Cerebellar nuclear complex (tissue), 1 donor: ENCODE results near the gene MFN1.

ENCODE experiments used
- DNase-seq, 2 experiments: peaks; one replicate each; lab custom pipeline; 2025; lab: John Stamatoyannopoulos, UW

MFN1 gene

DNA sequence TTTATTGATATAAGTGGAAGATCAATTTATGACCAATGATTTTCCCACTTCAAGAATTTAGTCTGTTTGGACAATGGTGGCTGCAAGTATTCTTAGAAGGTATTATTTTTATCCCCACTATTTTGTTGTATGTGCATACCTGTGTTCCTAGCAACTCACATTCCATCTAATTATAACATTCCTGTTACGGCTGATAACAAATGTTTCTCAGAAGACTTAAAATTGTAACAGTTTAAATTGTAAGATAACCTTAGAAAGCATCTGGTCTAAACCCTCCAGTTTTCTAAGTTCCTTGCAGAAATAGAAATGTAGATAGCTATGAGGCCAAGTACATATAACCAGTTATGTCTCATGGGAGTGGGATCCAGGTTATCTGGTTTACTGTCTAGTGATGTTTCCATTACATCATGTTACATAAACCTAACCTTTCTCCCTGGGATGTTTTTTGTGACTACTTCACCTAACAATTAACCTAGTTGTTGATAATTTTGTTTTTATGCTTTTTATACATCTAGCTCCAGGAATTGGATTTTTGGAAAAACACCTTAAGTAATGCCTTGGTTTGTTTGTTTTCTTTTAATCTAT, 11.1 kb upstream of the MFN1 start:
- no peak for DNase-seq

DNA sequence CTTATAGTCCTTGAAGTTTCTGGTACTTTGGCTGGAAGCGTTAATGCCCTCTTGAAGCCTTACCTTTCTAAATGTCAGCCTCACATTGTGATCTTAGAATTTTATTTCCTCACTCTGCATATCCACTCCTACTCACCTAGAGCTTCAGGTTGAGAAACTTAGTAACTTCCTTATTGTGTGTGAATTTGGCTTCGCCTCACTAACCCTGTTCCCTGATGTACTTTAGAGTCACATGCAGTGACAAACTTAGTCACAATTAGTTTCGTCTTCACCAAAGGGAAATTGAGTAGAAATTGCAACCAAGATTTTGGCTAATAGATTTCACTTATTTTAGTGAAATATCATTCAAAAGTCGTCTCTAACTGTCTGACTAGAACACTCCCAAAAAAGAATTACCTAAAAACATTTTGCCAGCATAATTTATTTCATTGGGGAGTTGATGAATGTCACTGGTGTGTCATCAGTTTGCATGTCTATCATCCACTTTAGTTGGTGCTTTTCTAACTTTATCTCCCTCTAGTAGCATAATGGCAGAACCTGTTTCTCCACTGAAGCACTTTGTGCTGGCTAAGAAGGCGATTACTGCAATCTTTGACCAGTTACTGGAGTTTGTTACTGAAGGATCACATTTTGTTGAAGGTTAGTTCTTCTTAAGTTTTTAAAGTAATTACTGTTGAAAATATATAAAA, 960 bp downstream of the MFN1 start:
- DNase-seq: no peak

DNA sequence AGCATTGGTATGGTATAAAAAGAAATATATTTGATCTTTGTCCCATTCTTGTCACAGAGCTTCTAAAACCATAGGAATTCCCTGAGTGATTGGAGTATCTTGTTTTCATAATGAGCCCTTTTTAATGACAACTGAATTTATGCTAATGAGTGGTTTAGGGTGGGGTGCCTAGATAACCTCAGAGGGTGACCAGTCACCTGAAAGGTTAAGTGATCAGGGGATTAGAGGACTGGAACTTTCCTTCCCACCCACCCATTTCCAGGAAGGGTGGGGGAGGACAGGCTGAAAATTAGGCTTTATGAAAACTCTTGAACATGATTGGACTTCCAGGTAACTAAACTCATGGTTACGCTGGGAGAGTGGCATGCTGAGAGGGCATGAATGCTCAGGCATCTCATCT, 8.5 kb downstream of the MFN1 start:
- no peak for DNase-seq

DNA sequence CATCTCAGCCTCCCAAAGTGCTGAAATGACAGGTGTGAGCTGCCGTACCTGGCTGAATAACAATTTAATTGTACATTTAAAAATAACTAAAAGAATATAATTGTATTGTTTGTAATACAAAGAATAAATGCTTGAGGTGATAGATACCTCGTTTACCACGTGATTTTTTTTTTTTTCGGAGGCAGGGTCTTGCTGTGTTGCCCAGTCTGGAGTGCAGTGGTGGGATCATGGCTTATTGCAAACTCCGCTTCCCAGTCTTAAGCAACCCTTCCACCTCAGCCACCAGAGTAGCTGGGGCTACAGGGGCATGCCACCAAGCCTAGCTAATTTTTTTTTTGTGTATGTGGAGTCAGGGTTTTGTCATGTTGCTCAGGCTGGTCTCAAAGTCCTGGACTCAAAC, 15.8 kb downstream of the MFN1 start:
- DNase-seq: no peak

DNA sequence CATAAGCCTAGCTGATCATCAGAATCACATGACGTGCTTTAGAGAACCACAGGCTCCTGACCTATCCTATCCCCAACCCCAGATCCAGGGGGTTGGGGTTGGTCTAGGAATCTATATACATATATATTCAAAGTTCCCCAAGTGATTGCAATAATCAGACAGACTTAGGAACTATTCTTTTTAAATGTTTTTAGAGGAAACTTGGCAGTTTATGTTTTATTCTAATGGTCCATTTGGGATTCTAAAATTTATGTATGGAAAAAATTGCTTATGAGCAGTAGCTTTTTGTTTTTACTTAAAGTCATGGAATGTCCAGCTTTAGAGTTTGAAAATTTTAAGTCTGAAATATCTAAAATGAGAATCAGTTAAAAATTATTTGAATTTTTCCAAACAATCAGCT, 22.1 kb downstream of the MFN1 start:
- no peak for DNase-seq

DNA sequence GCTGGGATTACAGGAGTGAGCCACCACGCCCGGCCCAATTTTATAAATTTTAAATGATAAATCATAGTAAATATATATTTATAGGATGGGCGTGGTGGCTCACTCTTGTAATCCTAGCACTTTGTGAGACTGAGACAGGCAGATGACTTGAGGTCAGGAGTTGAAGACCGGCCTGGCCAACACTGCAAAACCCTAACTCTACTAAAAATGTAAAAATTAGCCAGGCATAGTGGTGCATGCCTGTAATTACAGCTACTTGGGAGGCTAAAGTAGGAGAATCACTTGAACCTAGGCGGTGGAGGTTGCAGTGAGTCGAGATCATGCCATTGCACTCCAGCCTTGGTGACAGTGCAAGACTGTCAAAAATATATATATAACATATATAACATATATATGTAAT, 26.4 kb downstream of the MFN1 start:
- no peak for DNase-seq

DNA sequence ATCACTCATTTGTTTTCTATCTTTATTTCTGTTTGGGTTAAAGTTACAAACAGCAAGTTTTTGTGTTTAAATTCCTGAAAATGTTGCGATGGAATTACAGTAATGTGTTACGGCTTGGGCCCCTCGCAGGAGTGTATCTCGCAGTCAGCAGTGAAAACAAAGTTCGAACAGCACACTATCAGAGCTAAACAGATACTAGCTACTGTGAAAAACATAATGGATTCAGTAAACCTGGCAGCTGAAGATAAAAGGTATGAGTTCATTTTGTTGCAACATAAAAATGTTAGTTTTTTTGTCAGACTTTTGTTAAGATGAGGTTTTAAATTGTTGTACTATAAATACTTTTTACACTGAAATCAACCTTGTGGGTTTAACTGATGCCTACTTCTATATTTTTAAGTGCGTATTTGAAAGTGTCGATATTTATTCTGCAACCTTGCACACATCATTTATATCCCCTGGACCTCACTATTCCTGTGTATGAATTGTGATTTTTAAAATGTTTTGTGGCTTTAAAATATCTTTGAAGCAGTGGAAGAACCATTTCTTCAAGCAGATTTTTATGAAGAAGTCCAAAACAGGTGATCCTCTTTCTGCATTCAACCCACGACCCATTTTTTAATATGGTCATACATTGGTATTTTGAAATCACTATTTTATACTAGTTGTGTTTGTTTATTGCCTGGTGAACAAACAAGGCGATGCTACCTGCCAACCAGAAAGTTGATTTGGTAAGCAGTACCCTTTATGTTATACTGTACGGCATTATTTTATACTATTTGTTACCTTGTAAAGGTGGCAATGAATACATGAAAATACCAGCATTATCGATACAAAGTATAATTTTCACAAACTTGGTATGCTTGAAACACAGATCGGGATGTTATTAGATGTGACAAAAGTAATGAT, 27.8 kb downstream of the MFN1 start:
- DNase-seq: no peak

DNA sequence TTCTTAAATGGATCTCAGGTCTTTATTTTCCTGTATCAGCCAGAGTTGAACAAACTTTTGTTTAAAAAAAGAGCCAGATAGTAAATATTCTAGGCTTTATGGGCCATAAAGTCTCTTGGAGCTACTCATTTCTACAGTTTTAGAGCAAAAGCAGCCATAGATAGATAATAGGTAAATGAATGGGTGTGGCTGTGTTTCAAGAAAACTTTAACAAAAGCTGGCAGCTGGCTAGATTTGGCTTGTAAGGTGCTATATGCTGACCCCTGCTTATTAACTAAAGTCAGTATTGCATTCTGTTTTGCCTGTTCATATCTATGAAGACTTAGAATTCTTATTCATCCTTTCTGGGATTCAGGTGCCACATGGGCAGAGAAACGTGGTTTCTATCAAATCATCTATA, 29.0 kb downstream of the MFN1 start:
- DNase-seq: no peak

DNA sequence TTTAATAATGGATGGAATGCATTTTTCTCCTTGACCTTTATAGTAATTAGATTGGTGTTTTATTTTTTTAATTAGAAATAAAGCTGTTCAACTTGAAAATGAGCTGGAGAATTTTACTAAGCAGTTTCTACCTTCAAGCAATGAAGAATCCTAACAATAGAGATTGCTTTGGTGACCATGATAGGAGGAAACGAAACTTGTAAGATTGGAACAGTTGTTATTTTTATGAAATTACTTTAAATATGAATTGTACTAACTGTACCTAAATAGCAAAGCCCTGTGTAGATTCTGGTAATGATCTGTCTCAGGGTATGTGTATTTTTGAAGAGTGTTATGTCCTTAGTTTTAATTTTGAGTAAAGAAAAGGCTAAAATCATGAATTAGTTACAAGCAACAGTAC, 44.4 kb downstream of the MFN1 start:
- DNase-seq: no peak

DNA sequence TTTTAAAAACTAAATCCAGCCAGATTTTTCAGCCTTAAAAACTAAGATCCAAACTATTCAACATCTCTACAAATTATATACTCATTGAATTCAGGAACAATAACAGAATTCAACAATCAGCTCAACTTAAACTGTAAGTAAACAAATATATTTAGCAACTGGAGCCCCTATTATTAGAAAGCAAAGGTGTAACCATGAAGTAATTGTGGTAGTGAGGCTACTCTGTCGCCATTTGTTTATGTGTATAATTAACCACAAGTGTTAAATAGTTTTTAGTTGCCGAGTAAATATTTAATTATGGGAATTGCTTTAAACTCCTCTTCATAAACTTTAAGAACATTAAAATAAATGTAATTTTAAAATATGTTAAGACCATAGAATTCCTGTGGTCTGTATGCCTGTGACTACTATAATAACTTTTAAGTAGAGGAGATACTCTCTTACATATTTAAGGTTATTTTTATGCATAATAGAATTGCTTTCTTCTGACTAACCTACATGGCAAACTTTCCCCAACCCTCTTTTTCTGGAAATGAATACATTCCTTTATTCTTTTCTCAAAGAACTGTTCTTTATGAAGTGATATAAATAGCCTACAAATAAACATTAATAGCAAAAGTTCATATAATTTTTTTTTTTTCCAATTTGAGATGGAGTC, 51.2 kb downstream of the MFN1 start:
- no peak for DNase-seq

DNA sequence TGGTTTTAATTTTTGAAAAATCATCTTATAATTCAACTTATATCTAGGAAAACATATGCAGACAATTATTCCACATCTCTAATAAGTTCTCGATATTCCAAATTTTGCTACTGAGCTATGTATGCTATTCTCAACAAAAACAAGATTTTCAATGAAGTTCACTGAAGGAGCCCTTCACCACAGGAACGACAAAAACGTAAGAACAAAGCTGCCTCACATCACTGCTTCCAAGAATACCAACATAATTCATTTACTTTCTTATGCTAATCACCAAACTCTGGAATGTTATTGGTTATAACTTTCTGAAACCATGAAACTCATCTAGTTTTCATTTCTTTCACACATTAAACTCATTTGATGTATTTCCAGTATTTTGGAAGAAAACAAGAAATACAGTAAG, 54.1 kb downstream of the MFN1 start:
- no peak for DNase-seq

DNA sequence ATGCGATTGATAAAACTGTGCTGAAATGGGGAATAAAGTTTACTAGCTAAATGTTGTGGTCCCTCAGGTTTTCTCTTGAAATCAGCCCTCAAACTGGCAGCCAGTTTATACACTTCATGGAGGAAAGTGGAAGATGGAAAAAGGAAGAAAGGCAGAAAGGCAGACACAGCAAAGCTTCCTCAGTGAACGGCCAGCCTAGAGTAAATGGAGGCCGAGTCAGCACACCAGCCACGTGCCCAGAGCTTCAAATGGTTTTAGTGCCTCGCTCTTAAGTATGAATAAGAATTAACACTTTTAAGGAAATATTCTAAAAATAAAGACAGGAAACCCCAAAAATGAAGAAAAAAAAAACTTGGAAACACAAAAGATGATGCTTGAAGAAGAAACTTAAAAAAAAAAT, 55.5 kb downstream of the MFN1 start:
- DNase-seq: no peak

DNA sequence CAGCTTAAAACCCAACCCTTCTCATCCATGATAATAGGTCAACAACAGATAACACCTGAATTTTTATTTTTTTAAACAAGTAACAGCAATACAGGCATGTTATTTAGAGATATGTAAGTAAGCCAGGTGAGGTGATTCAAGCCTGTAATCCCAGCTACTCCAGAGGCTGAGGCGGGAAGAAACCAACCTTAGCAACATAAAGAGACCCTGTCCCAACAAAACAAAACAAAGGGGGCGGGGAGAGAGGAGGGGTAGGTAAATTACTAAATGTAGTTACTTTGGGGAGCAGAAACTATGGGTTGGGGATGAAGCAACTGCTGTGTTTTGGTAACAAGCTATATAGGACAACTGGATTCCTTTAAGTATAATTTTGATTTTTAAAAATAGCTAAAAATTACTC, 56.8 kb downstream of the MFN1 start:
- no peak for DNase-seq

DNA sequence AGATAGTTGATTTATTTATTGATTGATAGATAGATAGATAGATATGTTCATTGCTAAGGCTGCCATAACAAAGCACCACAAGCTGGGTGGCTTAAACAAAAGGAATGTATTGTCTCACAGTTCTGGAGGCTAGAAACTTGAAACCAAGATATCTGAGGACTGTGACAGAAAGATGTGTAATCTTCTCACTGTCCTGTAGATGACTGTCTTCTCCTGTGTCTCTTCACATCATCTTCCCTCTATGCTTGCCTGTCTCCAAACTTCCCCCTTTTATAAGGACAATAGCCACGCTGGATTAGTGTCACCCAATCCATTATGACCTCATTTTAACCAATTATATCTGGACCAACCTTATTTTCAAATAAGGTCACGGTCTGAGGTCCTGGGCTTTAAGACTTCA, 62.8 kb downstream of the MFN1 start:
- no peak for DNase-seq

DNA sequence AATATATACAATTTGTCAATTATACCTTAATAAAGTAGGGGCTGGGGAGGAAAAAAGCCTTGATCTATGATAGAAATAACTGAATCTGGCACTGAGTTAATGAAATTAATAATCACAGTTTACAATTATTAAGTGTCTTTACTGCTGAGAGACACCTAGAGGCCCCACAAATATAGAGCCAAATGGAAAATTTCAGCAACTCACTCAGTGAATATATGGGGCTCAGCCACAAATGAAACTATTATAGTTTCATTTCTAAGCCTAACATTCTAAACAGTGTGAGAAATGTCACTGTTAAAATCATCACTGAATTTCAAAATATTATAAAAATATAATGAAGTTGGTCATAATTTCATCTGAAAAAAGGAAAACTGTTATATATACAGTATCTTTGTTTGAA, 63.5 kb downstream of the MFN1 start:
- DNase-seq: no peak

DNA sequence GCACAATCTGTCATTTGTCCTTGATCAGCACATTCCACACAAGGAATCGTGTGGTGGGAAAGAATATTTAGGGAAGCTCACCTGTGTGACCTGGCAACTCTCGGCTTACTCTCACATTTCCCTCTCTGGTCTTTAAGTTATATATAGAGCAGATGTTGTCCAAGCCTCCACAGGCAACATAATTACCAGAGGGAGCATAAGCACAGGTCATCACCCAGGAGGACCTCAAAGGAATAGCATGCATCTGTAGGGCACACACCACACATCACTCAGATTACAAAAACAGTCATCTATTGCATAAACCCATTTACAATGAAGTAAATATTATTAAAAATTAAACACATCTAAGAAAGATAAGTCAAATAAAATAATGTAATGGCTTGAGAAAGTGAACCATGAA, 67.3 kb downstream of the MFN1 start:
- no peak for DNase-seq

DNA sequence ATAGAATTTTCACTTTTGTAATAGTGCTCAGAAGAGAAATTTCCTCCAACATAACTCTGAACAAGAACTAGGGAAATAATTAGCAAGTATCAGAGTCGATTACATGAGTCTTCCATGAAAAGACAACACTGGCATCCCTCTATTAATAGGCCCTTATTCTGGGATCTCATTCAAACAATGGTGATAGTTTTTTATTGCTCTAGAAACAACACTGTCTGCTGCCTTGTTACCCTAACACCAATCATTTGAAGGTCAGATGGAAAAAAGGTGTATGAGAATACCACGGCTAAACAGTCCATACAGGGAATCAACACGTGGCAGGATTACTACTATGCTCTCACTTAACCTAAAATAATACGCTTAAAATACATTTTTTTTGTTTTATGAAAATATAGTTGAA, 67.9 kb downstream of the MFN1 start:
- DNase-seq: no peak

DNA sequence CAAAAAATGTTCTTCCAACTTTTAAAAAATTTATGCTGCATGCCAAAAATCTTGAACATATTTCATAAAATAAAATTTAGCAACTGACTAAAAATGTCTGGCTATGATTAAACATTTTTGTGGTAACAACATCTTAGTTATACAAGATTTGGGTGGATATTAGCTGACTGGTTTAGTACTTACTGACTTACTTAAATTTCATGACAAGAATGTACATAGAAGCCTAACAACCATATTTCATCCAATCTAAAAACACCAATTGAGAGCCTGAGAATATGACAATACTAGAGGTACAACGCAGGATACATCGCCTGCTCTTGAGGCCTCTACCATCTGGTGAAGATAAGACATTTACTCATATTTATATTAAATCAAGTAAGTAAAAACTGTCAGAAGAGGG, 69.2 kb downstream of the MFN1 start:
- DNase-seq: no peak

DNA sequence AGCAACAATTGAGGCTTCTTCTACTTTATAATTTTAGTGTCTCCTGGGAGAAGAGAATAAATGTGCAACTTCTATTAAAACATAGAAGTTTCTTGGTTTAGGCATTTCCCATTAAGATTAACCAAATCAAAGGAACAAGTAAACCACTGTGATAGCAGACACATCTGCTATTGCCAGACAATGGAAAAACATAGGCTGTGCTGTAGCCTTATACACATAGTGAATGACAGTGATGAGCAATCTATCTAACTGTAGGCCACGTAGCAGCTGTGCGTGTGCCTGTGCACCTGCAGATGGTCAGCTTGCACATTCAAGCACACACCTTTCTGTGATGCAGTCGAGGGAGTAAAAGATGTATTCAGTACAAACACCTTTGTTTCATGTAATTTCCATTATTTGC, 71.1 kb downstream of the MFN1 start:
- no peak for DNase-seq

DNA sequence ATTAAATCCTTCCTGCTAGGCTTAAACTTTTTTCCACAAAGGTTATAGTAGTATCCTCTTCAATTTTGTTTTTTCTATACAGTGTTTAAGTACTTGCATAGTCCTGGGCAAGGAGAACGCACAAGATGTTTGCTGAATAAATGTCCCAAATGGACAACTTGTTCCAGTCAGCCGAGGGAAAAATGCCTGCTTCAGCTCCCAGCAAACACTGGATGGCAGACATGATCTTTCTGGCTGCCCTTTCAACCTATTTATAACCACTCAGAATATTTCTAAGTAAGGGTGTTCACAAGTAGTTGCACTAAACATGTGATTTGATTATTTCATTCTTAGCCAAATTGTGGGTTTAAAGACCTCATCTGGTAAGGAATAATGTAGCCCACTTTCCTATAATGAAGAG, 74.0 kb downstream of the MFN1 start:
- no peak for DNase-seq

DNA sequence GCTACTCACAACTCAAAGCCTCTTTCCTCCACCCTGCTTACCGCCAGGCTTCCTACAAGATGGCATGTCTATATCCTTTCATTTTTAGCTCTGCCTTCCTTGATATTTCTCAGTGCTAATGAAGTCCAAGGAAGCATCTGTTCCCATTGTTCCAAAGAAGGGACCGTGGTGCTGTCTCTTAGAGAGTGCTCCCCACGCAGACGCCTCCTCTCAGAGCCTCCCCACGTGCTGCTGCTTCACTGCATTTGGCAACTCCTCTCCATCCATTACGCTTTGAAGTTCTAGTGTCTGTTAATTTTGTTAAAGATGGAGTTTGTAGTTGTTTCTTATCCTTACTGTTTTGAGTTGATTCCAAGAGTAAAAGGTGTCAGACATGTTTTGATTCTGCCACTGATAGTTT, 77.6 kb downstream of the MFN1 start:
- DNase-seq: no peak

DNA sequence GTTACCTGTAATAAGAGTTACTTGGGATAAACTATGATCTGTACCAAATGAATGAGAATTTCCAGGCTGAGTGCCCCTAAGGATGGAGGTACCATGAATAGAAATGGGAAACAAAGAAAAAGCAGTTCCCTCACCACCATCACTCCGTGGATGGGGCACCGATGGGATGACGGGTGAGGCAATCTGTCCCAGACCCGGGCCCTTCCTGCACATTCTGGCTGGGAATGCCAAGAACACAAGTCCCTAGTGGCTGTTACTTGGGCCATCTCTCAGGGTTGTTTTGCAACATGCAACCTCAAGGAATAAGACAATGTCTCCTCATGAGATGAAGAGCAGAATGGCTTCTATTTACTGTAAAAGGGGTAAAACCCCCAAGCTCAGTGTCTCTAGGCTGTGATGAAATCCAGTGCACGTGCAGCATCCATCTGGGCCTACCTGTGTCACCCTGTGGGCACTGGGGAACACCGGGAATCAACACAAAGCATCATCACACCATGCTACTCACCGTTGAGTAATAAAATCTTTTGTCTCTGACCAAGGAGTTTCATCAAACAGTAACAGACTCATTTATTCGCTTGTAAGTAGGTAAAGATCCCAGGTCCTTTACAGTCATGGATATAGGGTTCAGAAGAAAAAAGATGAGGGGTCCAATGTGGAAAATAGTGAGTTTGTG, 81.5 kb downstream of the MFN1 start:
- no peak for DNase-seq
